GM12865 (cell line): ENCODE data around the gene COL5A2.
A peak's percentile ranks its signal among the peaks of the same experiment; 100 is the strongest.

Experiments used
- DNase-seq: peaks from one replicate; pipeline ENCODE4 v3.0.0; 2010; ENCODE audit warnings: low read depth
- H3K4me3 ChIP-seq: 2 replicates; pipeline ENCODE4 v1.5.1; 2011; ENCODE audit warnings: mild to moderate bottlenecking, low read depth, low read length, control low read depth
- TF ChIP-seq, protein P1 (sequence below): IDR thresholded peaks from 2 replicates; pipeline ENCODE4 v1.5.1; 2011; ENCODE audit warnings: low read length, control low read depth, low read depth, inconsistent platforms; ENCODE audit not compliant: insufficient read depth; ENCODE audit errors: missing control alignments

The COL5A2 gene

GRCh38 chr2:189204322-189204941 is 24.9 kb upstream of the COL5A2 start:
- DNase-seq = no peak

DNA sequence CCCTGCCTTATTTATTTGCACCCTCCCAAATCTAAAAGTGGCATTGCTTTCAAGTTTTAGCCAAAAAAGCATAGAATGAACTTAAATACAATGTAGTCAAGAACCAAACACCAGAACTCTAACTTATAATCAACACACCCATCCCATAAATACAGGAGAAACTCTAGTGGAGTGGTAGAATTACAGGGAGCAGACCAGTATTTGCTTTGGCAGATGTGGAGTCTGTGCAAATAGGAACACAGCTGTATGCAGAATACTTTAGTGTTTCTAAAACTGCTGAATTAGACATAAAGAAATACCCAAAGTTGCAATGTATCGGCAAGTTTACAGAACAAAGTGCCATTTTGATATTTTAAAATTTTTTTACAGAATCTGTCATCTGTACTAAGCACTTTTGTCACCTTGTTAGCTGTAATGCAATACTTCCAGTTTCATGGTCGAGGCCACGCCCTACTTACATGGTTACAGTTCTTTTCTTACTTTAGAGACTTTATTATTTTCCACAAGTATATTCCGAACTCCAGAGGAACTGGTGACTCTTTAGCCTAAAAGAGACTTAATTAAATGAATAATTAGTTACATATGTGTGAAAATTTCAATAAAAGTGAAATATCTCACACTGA is 23.7 kb upstream of the COL5A2 start:
- TF ChIP-seq, protein P1, sequence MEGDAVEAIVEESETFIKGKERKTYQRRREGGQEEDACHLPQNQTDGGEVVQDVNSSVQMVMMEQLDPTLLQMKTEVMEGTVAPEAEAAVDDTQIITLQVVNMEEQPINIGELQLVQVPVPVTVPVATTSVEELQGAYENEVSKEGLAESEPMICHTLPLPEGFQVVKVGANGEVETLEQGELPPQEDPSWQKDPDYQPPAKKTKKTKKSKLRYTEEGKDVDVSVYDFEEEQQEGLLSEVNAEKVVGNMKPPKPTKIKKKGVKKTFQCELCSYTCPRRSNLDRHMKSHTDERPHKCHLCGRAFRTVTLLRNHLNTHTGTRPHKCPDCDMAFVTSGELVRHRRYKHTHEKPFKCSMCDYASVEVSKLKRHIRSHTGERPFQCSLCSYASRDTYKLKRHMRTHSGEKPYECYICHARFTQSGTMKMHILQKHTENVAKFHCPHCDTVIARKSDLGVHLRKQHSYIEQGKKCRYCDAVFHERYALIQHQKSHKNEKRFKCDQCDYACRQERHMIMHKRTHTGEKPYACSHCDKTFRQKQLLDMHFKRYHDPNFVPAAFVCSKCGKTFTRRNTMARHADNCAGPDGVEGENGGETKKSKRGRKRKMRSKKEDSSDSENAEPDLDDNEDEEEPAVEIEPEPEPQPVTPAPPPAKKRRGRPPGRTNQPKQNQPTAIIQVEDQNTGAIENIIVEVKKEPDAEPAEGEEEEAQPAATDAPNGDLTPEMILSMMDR = no peak
- DNase-seq = peak; percentile 7
- H3K4me3 ChIP-seq = no peak overlapping the region

More at GRCh38 chr2:189204322-189204941, 24.9 kb upstream of the COL5A2 start:
- H3K4me3 ChIP-seq = no peak overlapping the region
- TF ChIP-seq, protein P1 = no peak

- no peak overlapping the region for H3K4me3 ChIP-seq
Observed at GRCh38 chr2:189199797-189200196, 20.2 kb upstream of the COL5A2 start.

DNA sequence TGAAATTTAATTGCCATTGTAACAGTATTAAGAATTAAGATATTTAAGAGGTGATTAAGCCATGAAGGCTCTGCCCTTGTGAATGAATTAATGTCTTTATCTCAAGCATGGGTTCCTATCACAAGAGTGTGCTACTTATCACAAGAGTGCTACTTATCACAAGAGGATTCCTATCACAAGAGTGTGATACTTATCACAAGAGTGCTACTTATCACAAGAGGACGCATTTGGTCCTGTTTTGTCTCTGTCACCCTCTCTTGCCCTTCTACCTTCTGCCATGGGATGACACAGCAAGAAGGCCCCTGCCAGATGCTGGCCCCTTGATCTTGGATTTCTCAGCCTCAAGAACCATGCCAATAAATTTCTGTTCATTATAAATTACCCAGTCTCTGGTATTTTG is 13.2 kb upstream of the COL5A2 start:
- TF ChIP-seq, protein P1 = no peak
- no peak for DNase-seq
- no peak overlapping the region for H3K4me3 ChIP-seq

More at GRCh38 chr2:189199797-189200196, 20.2 kb upstream of the COL5A2 start:
- TF ChIP-seq, protein P1 = no peak
- DNase-seq = no peak

DNA sequence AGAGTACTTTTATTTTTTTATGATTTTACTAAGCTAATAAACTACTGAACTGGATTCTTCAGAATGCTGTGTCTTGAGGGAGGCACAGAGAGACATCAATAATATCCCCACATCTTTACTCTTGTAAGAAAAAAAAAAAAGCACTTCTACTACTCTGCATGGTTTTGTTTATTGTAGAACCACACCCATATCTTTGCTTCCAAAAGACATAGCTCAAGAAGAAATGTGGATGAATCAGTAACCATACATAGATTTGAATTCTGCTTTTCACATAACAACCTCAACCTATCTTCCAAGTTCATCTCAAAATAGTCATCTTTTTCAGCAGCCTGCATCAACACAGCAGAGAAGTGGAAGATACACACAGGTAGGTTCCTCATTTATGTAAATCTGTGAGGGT is 12.2 kb upstream of the COL5A2 start:
- no peak for DNase-seq
- TF ChIP-seq, protein P1 = no peak

GRCh38 chr2:189190685-189191084 is 11.1 kb upstream of the COL5A2 start:
- TF ChIP-seq, protein P1 = no peak
- H3K4me3 ChIP-seq = no peak overlapping the region
- DNase-seq = no peak

More for the DNA sequence above, 12.2 kb upstream of the COL5A2 start:
- no peak overlapping the region for H3K4me3 ChIP-seq
